Measurements from ENCODE around the gene HS3ST4. TPM values are rescaled to one million over a fixed set of nuclear protein-coding genes. Genes with fewer than 3 reads are reported as not detected.

The HS3ST4 gene
- total RNA-seq, 2 donors from 2014 or later, result 4.7 to 5.0 TPM

DNA sequence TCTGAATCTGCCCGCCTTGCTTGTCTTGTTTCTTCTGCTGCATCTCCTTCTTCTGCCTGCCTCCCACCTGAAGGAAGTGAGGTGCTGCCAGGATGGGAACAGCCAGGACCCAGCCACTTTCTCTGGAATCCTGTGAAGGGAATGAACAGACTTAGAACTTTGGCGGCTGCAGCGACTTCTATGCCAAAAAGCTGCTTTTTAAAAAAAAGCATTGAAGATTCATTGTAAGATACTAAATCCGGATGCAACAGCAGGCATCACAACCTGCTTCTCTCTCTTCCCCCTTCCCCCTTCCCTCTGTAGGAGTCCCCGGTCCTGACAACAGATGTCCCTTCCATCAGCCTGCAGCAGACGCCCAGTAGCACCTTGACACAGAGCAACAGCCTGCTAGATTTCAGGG lies 176.3 kb downstream of the HS3ST4 start:
- TF ChIP-seq, protein P1, sequence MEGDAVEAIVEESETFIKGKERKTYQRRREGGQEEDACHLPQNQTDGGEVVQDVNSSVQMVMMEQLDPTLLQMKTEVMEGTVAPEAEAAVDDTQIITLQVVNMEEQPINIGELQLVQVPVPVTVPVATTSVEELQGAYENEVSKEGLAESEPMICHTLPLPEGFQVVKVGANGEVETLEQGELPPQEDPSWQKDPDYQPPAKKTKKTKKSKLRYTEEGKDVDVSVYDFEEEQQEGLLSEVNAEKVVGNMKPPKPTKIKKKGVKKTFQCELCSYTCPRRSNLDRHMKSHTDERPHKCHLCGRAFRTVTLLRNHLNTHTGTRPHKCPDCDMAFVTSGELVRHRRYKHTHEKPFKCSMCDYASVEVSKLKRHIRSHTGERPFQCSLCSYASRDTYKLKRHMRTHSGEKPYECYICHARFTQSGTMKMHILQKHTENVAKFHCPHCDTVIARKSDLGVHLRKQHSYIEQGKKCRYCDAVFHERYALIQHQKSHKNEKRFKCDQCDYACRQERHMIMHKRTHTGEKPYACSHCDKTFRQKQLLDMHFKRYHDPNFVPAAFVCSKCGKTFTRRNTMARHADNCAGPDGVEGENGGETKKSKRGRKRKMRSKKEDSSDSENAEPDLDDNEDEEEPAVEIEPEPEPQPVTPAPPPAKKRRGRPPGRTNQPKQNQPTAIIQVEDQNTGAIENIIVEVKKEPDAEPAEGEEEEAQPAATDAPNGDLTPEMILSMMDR (conservative IDR thresholded peaks at IDR 0.05), result no peak
- Mint-ChIP-seq H3K36me3 (ENCODE audit: low read depth) (no peaks in the 10 kb centered on the region), H3K27me3 (ENCODE audit: insufficient read depth) (no peaks in the 10 kb centered on the region), H3K4me1 (peaks cover 16% of the 10 kb centered on the region), H3K27ac (no peak overlapping the region), H3K9me3 (peaks cover 3% of the 10 kb centered on the region), H3K4me3 (no peak overlapping the region)
- Histone ChIP-seq H3K4me3 (ENCODE audit: low read length) (no peak overlapping the region), H3K36me3 (ENCODE audit: control insufficient read depth, insufficient read depth, low read length) (no peaks in the 10 kb centered on the region), H3K4me1 (ENCODE audit: control insufficient read depth, insufficient read depth, low read length) (peaks cover 2% of the 10 kb centered on the region), H3K27me3 (ENCODE audit: control insufficient read depth, insufficient read depth, low read length, poor library complexity, severe bottlenecking) (no peaks in the 10 kb centered on the region), H3K27ac (ENCODE audit: low read depth, low read length) (no peak overlapping the region), H3K9ac (ENCODE audit: extremely low read depth, low read length, poor library complexity, severe bottlenecking) (no peak overlapping the region), H3K9me3 (ENCODE audit: control insufficient read depth, low read length) (peaks cover 9% of the 10 kb centered on the region)
- 70 to 73% methylated on average over 6 of the region's 6 CpGs for WGBS, 2 experiments (ENCODE audit: insufficient coverage in 1 of 2, insufficient read length in 1 of 2)
- no peak for DNase-seq

DNA sequence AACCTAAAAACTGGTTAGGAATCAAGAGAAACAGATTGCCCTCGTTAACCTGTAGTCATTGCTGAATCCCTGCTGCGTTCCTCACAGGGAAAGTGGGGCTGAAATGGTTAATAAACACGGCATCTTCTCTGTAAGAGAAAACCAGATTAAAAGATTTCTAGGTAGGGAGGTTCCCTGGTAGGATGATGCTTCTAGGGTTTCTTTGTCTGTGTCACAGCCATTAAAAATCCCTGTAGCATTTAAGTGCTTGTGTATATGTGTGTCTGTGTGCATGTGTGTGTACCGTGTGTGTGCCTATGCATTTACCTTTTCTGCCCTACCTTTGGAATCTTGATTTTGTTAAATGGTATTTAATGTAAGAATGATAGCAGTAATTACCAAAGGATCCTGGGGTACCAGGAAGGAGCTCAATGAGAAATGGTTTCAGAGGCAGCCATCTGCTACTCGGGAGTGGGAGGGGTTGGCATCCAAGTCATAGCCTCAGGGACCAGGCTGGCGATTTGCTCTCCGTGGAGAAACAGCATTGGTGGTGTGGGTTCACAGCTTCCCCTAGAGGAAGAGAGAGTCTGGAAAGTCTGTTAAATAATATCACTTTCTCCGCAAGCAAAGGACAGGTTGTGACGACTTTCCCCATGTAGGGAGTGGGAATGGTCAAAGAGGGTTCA lies 177.1 kb downstream of the HS3ST4 start:
- H3K36me3 Mint-ChIP-seq (ENCODE audit: low read depth), result no peaks in the 10 kb centered on the region
- H3K27ac Mint-ChIP-seq, result no peak overlapping the region
- peaks cover 6% of the 10 kb centered on the region for H3K9me3 ChIP-seq (ENCODE audit: control insufficient read depth, low read length)
- WGBS, 2 experiments (ENCODE audit: insufficient coverage in 1 of 2, insufficient read length in 1 of 2), result 71 to 80% methylated on average over 8 to 9 of the region's 9 CpGs
- TF ChIP-seq, protein P1 (conservative IDR thresholded peaks at IDR 0.05), result no peak
- H3K27ac ChIP-seq (ENCODE audit: low read depth, low read length), result no peak overlapping the region
- no peak overlapping the region for H3K9ac ChIP-seq (ENCODE audit: extremely low read depth, low read length, poor library complexity, severe bottlenecking)
- peaks cover 16% of the 10 kb centered on the region for H3K4me1 Mint-ChIP-seq
- no peak overlapping the region for H3K4me3 Mint-ChIP-seq
- H3K36me3 ChIP-seq (ENCODE audit: control insufficient read depth, insufficient read depth, low read length), result no peaks in the 10 kb centered on the region
- peaks cover 2% of the 10 kb centered on the region for H3K4me1 ChIP-seq (ENCODE audit: control insufficient read depth, insufficient read depth, low read length)
- no peaks in the 10 kb centered on the region for H3K27me3 ChIP-seq (ENCODE audit: control insufficient read depth, insufficient read depth, low read length, poor library complexity, severe bottlenecking)
- no peak for DNase-seq
- H3K4me3 ChIP-seq (ENCODE audit: low read length), result no peak overlapping the region
- H3K9me3 Mint-ChIP-seq, result peaks cover 3% of the 10 kb centered on the region
- peaks cover 3% of the 10 kb centered on the region for H3K27me3 Mint-ChIP-seq (ENCODE audit: insufficient read depth)

DNA sequence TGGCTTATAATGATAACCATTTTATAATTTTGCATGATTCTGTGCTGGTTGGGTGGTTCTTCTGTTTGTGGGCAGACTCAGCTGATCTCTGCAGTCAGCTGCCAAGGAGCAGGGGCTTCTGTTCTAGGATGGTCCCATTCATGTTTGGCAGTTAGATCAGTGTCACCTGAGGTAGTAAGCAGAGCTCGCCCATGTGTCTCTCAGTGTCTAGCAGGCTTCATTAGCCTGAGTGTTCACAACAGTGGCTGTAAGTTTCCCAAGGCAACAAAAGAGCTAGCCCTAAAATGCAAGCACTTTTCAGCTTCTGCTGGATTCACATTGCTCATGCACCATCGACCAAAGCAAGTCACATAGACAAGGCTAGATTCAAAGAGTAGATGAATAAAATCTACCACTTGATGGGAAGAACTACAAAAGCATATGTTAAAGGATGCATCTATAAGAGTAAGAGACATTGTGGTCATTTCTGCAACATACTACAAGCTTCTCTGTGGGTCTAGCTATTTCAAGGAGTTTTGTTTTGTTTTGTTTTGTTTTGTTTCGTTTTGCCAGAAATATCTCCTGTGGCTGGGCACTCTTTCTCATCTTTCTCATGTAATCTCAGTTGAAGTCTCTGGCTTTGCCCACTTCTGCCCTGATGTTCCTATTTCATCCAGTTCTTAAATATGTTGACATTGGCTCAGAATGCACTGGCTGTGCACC lies 180.8 kb downstream of the HS3ST4 start:
- H3K9me3 ChIP-seq (ENCODE audit: control insufficient read depth, low read length), result no peaks in the 10 kb centered on the region
- H3K27me3 ChIP-seq (ENCODE audit: control insufficient read depth, insufficient read depth, low read length, poor library complexity, severe bottlenecking), result no peaks in the 10 kb centered on the region
- no peak overlapping the region for H3K27ac ChIP-seq (ENCODE audit: low read depth, low read length)
- no peak for DNase-seq
- no peaks in the 10 kb centered on the region for H3K9me3 Mint-ChIP-seq
- peaks cover 2% of the 10 kb centered on the region for H3K4me1 ChIP-seq (ENCODE audit: control insufficient read depth, insufficient read depth, low read length)
- H3K4me3 Mint-ChIP-seq, result no peak overlapping the region
- 91 to 94% methylated on average over 2 to 3 of the region's 3 CpGs for WGBS, 2 experiments (ENCODE audit: insufficient coverage in 1 of 2, insufficient read length in 1 of 2)
- H3K4me1 Mint-ChIP-seq, result peaks cover 10% of the 10 kb centered on the region
- H3K27me3 Mint-ChIP-seq (ENCODE audit: insufficient read depth), result peaks cover 3% of the 10 kb centered on the region
- no peak overlapping the region for H3K27ac Mint-ChIP-seq
- H3K36me3 Mint-ChIP-seq (ENCODE audit: low read depth), result no peaks in the 10 kb centered on the region
- no peaks in the 10 kb centered on the region for H3K36me3 ChIP-seq (ENCODE audit: control insufficient read depth, insufficient read depth, low read length)
- H3K4me3 ChIP-seq (ENCODE audit: low read length), result no peak overlapping the region
- TF ChIP-seq, protein P1 (conservative IDR thresholded peaks at IDR 0.05), result no peak
- H3K9ac ChIP-seq (ENCODE audit: extremely low read depth, low read length, poor library complexity, severe bottlenecking), result no peak overlapping the region
